HEK293 (cell line): ENCODE results near the gene CRLF2.

Source experiments
- GLIS1 ChIP-seq: fragments of 450-650 bp; formaldehyde crosslinking; IDR thresholded peaks from 2 replicates; pipeline ENCODE4 v1.5.1; 2016; ENCODE audit warnings: missing biosample characterization, missing genetic modification characterization
- KLF1 ChIP-seq: fragments of 450-650 bp; formaldehyde crosslinking; IDR thresholded peaks from 2 replicates; pipeline ENCODE4 v1.5.1; 2016; ENCODE audit warnings: missing biosample characterization, missing genetic modification characterization
- KLF10 ChIP-seq: fragments of 450-650 bp; IDR thresholded peaks from 2 replicates; pipeline ENCODE4 v1.5.1; 2018; ENCODE audit warnings: missing biosample characterization, mild to moderate bottlenecking, missing genetic modification characterization
- PATZ1 ChIP-seq: fragments of 450-650 bp; formaldehyde crosslinking; IDR thresholded peaks from 2 replicates; pipeline ENCODE4 v1.5.1; 2016; ENCODE audit warnings: missing biosample characterization, missing genetic modification characterization
- PBX3 ChIP-seq: sonication (generic); formaldehyde crosslinking; IDR thresholded peaks from 2 replicates; pipeline ENCODE4 v1.8.1; 2022; ENCODE audit warnings: mild to moderate bottlenecking, moderate library complexity, missing genetic modification reagents
- ZNF146 ChIP-seq: fragments of 450-650 bp; formaldehyde crosslinking; IDR thresholded peaks from 2 replicates; pipeline ENCODE4 v1.5.1; 2016; ENCODE audit warnings: missing biosample characterization, missing genetic modification characterization
- ZNF24 ChIP-seq: fragments of 450-650 bp; formaldehyde crosslinking; IDR thresholded peaks from 2 replicates; pipeline ENCODE4 v1.5.1; 2016; ENCODE audit warnings: missing biosample characterization, missing genetic modification characterization
- ZNF292 ChIP-seq: fragments of 450-650 bp; formaldehyde crosslinking; IDR thresholded peaks from 2 replicates; pipeline ENCODE4 v1.5.1; 2016; ENCODE audit warnings: low read depth, missing biosample characterization, missing genetic modification characterization, borderline replicate concordance
- ZNF341 ChIP-seq: fragments of 450-650 bp; formaldehyde crosslinking; IDR thresholded peaks from 2 replicates; pipeline ENCODE4; 2016; ENCODE audit warnings: low read depth, missing biosample characterization, missing genetic modification characterization
- ZNF558 ChIP-seq: fragments of 450-650 bp; formaldehyde crosslinking; IDR thresholded peaks from 2 replicates; pipeline ENCODE4 v1.5.1; 2016; ENCODE audit warnings: missing biosample characterization, missing genetic modification characterization
- ZNF76 ChIP-seq: fragments of 450-650 bp; formaldehyde crosslinking; IDR thresholded peaks from 2 replicates; pipeline ENCODE4; 2016; ENCODE audit warnings: low read depth, missing biosample characterization, missing genetic modification characterization, borderline replicate concordance
- ZSCAN5A ChIP-seq: fragments of 450-650 bp; formaldehyde crosslinking; IDR thresholded peaks from 2 replicates; pipeline ENCODE4 v1.5.1; 2016; ENCODE audit warnings: missing biosample characterization, missing genetic modification characterization
- TF ChIP-seq, protein P1 (sequence below): fragments of 450-650 bp; formaldehyde crosslinking; IDR thresholded peaks from 2 replicates; pipeline ENCODE4 v1.5.1; 2016; ENCODE audit warnings: missing biosample characterization, missing genetic modification characterization

DNA sequence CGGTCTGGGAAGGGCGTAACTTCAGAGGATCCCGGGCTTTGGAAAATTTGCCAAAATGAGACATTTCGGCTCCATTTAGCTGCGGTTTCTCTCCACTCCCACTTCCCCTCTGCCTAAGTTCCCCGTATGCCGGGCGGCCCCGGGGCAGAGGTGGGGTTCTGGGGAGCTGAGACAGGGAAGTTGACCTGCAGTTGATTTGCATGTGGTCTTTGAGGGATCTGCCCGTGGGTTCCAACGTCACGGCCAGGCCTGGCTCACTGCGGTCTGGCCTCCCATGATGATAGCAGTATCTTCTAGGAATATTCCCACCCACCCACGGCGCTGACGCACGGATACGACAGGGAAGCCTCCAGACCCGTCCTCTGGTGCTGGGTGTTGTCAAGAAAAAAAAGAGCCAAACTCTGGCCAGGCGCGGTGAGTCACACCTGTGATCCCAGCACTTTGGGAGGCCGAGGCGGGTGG lies 27.3 kb upstream of the CRLF2 start:
- no peak for TF ChIP-seq PATZ1 (tag by site-specific recombination)
- TF ChIP-seq ZNF76, result no peak
- TF ChIP-seq KLF1 (tag by site-specific recombination), result no peak
- no peak for TF ChIP-seq ZSCAN5A
- TF ChIP-seq, protein P1, sequence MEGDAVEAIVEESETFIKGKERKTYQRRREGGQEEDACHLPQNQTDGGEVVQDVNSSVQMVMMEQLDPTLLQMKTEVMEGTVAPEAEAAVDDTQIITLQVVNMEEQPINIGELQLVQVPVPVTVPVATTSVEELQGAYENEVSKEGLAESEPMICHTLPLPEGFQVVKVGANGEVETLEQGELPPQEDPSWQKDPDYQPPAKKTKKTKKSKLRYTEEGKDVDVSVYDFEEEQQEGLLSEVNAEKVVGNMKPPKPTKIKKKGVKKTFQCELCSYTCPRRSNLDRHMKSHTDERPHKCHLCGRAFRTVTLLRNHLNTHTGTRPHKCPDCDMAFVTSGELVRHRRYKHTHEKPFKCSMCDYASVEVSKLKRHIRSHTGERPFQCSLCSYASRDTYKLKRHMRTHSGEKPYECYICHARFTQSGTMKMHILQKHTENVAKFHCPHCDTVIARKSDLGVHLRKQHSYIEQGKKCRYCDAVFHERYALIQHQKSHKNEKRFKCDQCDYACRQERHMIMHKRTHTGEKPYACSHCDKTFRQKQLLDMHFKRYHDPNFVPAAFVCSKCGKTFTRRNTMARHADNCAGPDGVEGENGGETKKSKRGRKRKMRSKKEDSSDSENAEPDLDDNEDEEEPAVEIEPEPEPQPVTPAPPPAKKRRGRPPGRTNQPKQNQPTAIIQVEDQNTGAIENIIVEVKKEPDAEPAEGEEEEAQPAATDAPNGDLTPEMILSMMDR, result no peak
- no peak for TF ChIP-seq KLF10 (tag by site-specific recombination)
- TF ChIP-seq PBX3 (CRISPR knock-in tag), result no peak
- no peak for TF ChIP-seq ZNF24 (tag by site-specific recombination)
- no peak for TF ChIP-seq ZNF146 (tag by site-specific recombination)
- no peak for TF ChIP-seq ZNF341 (tag by site-specific recombination)
- TF ChIP-seq ZNF292 (tag by site-specific recombination), result no peak
- no peak for TF ChIP-seq GLIS1 (tag by site-specific recombination)
- no peak for TF ChIP-seq ZNF558
